ES-I3 (cell line): ENCODE data around the gene CACNG5.
"Not testable (repeated sequence)": the region's sequence is repeated elsewhere in the genome, so short reads cannot be mapped to it uniquely, and the experiment has no call there.

Source experiments
- H3K36me3 ChIP-seq: 2 replicates; pipeline ENCODE4 v1.6.1; 2013; ENCODE audit warnings: mild to moderate bottlenecking, low read length, control low read depth, moderate library complexity; ENCODE audit not compliant: insufficient read depth
- H3K4me1 ChIP-seq: 2 replicates; pipeline ENCODE4 v1.6.1; 2013; ENCODE audit warnings: mild to moderate bottlenecking, control low read depth, low read length; ENCODE audit not compliant: insufficient read depth
- H3K9ac ChIP-seq: 2 replicates; pipeline ENCODE4 v1.6.1; 2013; ENCODE audit warnings: low read depth, mild to moderate bottlenecking, low read length, moderate library complexity
- H3K9me3 ChIP-seq: 2 replicates; pipeline ENCODE4 v1.6.1; 2013; ENCODE audit warnings: mild to moderate bottlenecking, low read length, moderate library complexity; ENCODE audit not compliant: control insufficient read depth, insufficient read depth

The CACNG5 gene

GRCh38 chr17:66893382-66893781, 58.5 kb downstream of the CACNG5 start:
- H3K36me3 ChIP-seq, result no peaks in the 10 kb centered on the region
- no peaks in the 10 kb centered on the region; the same call in 1 of the 2 replicates for H3K9me3 ChIP-seq
- H3K9ac ChIP-seq, result no peak overlapping the region
- H3K4me1 ChIP-seq, result no peaks in the 10 kb centered on the region

- Histone ChIP-seq H3K4me1 (no peaks in the 10 kb centered on the region), H3K9ac (no peak overlapping the region), H3K9me3 (no peaks in the 10 kb centered on the region), H3K36me3 (no peaks in the 10 kb centered on the region)
Measured at GRCh38 chr17:66893863-66894262, 58.9 kb downstream of the CACNG5 start.

GRCh38 chr17:66897141-66897540, 62.2 kb downstream of the CACNG5 start:
- no peaks in the 10 kb centered on the region for H3K36me3 ChIP-seq
- no peaks in the 10 kb centered on the region for H3K4me1 ChIP-seq
- H3K9me3 ChIP-seq, result no peaks in the 10 kb centered on the region
- H3K9ac ChIP-seq, result no peak overlapping the region

- Histone ChIP-seq H3K9ac (no peak overlapping the region), H3K9me3 (no peaks in the 10 kb centered on the region), H3K36me3 (no peaks in the 10 kb centered on the region), H3K4me1 (no peaks in the 10 kb centered on the region)
Measured at GRCh38 chr17:66898536-66898935, 63.6 kb downstream of the CACNG5 start.

- Histone ChIP-seq H3K36me3 (no peaks in the 10 kb centered on the region), H3K4me1 (no peaks in the 10 kb centered on the region), H3K9me3 (no peaks in the 10 kb centered on the region), H3K9ac (no peak overlapping the region)
Measured at GRCh38 chr17:66900126-66901010, 65.5 kb downstream of the CACNG5 start.

- H3K4me1 ChIP-seq, H3K36me3 ChIP-seq, H3K9me3 ChIP-seq, H3K9ac ChIP-seq: not testable (repeated sequence)
Measured at GRCh38 chr17:66903296-66903695, 68.4 kb downstream of the CACNG5 start.

GRCh38 chr17:66903781-66904180, 68.9 kb downstream of the CACNG5 start:
- H3K36me3 ChIP-seq, result no peaks in the 10 kb centered on the region
- no peak overlapping the region for H3K9ac ChIP-seq
- no peaks in the 10 kb centered on the region for H3K4me1 ChIP-seq
- no peaks in the 10 kb centered on the region for H3K9me3 ChIP-seq

GRCh38 chr17:66904760-66905624, 70.1 kb downstream of the CACNG5 start:
- H3K4me1 ChIP-seq, result no peaks in the 10 kb centered on the region
- H3K36me3 ChIP-seq, result no peaks in the 10 kb centered on the region
- no peak overlapping the region for H3K9ac ChIP-seq
- no peaks in the 10 kb centered on the region for H3K9me3 ChIP-seq

GRCh38 chr17:66906321-66907278, 71.7 kb downstream of the CACNG5 start:
- Histone ChIP-seq H3K4me1 (no peaks in the 10 kb centered on the region), H3K9ac (no peak overlapping the region), H3K36me3 (no peaks in the 10 kb centered on the region), H3K9me3 (no peaks in the 10 kb centered on the region)

- Histone ChIP-seq H3K9ac (no peak overlapping the region), H3K9me3 (no peaks in the 10 kb centered on the region), H3K4me1 (no peaks in the 10 kb centered on the region), H3K36me3 (no peaks in the 10 kb centered on the region)
Measured at GRCh38 chr17:66909804-66910373, 75.0 kb downstream of the CACNG5 start.

- Histone ChIP-seq H3K9ac (no peak overlapping the region), H3K9me3 (no peaks in the 10 kb centered on the region), H3K4me1 (no peaks in the 10 kb centered on the region), H3K36me3 (no peaks in the 10 kb centered on the region)
Measured at GRCh38 chr17:66910651-66911285, 75.9 kb downstream of the CACNG5 start.

GRCh38 chr17:66915204-66915611, 80.3 kb downstream of the CACNG5 start:
- no peaks in the 10 kb centered on the region for H3K4me1 ChIP-seq
- H3K9me3 ChIP-seq, result no peaks in the 10 kb centered on the region
- no peaks in the 10 kb centered on the region for H3K36me3 ChIP-seq
- no peak overlapping the region for H3K9ac ChIP-seq

GRCh38 chr17:66915792-66916191, 80.9 kb downstream of the CACNG5 start:
- no peak overlapping the region for H3K9ac ChIP-seq

More at GRCh38 chr17:66915792-66916191, 80.9 kb downstream of the CACNG5 start:
- no peaks in the 10 kb centered on the region for H3K36me3 ChIP-seq
- H3K9me3 ChIP-seq, result no peaks in the 10 kb centered on the region
- no peaks in the 10 kb centered on the region for H3K4me1 ChIP-seq
